PC-3 (cell line): Measurements from ENCODE around the gene DHX30. TPM values are rescaled to one million over a fixed set of nuclear protein-coding genes. Genes with fewer than 3 reads are reported as not detected.

Source experiments
- ATAC-seq: fragments of 200-7000 bp; cut with Tn5 transposase; 2 replicates; pipeline ENCODE4 v1.9.1; 2020; ENCODE audit warnings: mild to moderate bottlenecking, moderate library complexity
- BruUV-seq: library from RNA; stranded (reverse); fragments of 400-500 nt; replicated peaks from 2 replicates; lab custom pipeline; 2021; lab: Mats Ljungman, UMichigan
- CTCF ChIA-PET: fragments of 300-600 bp; sonication (Branson Sonifier 250); formaldehyde crosslinking; loops from one replicate; lab custom pipeline; 2022; ENCODE audit warnings: antibody characterized with exemption; lab: Charles Lee
- POLR2A ChIA-PET: fragments of 300-600 bp; sonication (Branson Sonifier 250); formaldehyde crosslinking; loops from one replicate; lab custom pipeline; 2022; ENCODE audit warnings: antibody characterized with exemption; ENCODE audit not compliant: unreplicated experiment; lab: Charles Lee
- DNase-seq: peaks from one replicate; pipeline ENCODE4 v3.0.0-alpha.2; 2015
- H2AFZ ChIP-seq: fragments of 300-600 bp; sonication (generic); 2 replicates; pipeline ENCODE4 v1.6.0; 2016; ENCODE audit warnings: antibody characterized with exemption, low read length
- H3F3A ChIP-seq: fragments of 300-600 bp; sonication (generic); one replicate; pipeline ENCODE4 v1.6.0; 2017; ENCODE audit warnings: antibody characterized with exemption, low read length, control low read depth, mild to moderate bottlenecking; ENCODE audit not compliant: unreplicated experiment
- H3K27ac ChIP-seq: fragments of 300-600 bp; sonication (generic); 2 replicates; pipeline ENCODE4 v1.5.1; 2016; ENCODE audit warnings: mild to moderate bottlenecking, low read length
- H3K27me3 ChIP-seq: fragments of 300-600 bp; sonication (generic); 2 replicates; pipeline ENCODE4 v1.6.1; 2016; ENCODE audit warnings: low read length, mixed read lengths
- H3K36me3 ChIP-seq: fragments of 300-600 bp; sonication (generic); 2 replicates; pipeline ENCODE4 v1.6.1; 2016; ENCODE audit warnings: low read depth, mixed run types, low read length, mixed read lengths
- H3K4me1 ChIP-seq: fragments of 300-600 bp; sonication (generic); 2 replicates; pipeline ENCODE4 v1.5.1; 2016; ENCODE audit warnings: low read length; ENCODE audit not compliant: insufficient read depth
- H3K4me2 ChIP-seq: fragments of 300-600 bp; sonication (generic); 2 replicates; pipeline ENCODE4 v1.6.0; 2016; ENCODE audit warnings: low read length
- H3K4me3 ChIP-seq: fragments of 300-600 bp; sonication (generic); 2 replicates; pipeline ENCODE4 v1.5.1; 2016; ENCODE audit warnings: mild to moderate bottlenecking, low read length, mixed read lengths
- H3K79me2 ChIP-seq: fragments of 300-600 bp; sonication (generic); 2 replicates; pipeline ENCODE4 v1.6.1; 2017; ENCODE audit warnings: low read length, mixed read lengths
- H3K9ac ChIP-seq: fragments of 300-600 bp; sonication (generic); 2 replicates; pipeline ENCODE4 v1.6.0; 2016; ENCODE audit warnings: mild to moderate bottlenecking, low read length
- H3K9me2 ChIP-seq: fragments of 300-600 bp; sonication (generic); replicated peaks from 2 replicates; pipeline ENCODE4 v1.6.1; 2016; ENCODE audit warnings: mixed run types, low read length, mixed read lengths
- H3K9me3 ChIP-seq: fragments of 300-600 bp; sonication (generic); 2 replicates; pipeline ENCODE4 v1.6.1; 2016; ENCODE audit warnings: low read length, mixed read lengths
- H4K20me1 ChIP-seq: fragments of 300-600 bp; sonication (generic); 2 replicates; pipeline ENCODE4 v1.6.1; 2016; ENCODE audit warnings: low read length, mixed read lengths
- EZH2 ChIP-seq: fragments of 300-600 bp; sonication (generic); IDR thresholded peaks from one replicate; pipeline ENCODE4 v1.6.1; 2017; ENCODE audit warnings: antibody characterized with exemption, mild to moderate bottlenecking, low read length; ENCODE audit not compliant: unreplicated experiment
- EZH2phosphoT487 ChIP-seq: fragments of 300-600 bp; sonication (generic); IDR thresholded peaks from 2 replicates; pipeline ENCODE4 v1.6.1; 2018; ENCODE audit warnings: mild to moderate bottlenecking, antibody characterized with exemption, low read length, borderline replicate concordance
- intact Hi-C: fragments of 100-400 bp; cut with micrococcal nuclease; formaldehyde crosslinking; loops from 2 replicates; pipeline ENCODE4 v1.9.0; 2023
- total RNA-seq: library from RNA; depleted of rRNA; stranded (reverse); fragments of >200 nt; gene quantifications from 2 replicates; pipeline ENCODE4 v1.2.3, GENCODE V29; 2014
- TF ChIP-seq, protein P1 (sequence below): fragments of 300-600 bp; sonication (generic); conservative IDR thresholded peaks from 2 replicates; pipeline ENCODE4 v1.5.1; 2017; ENCODE audit warnings: antibody characterized with exemption, low read depth, mild to moderate bottlenecking, low read length

Gene DHX30
- total RNA-seq, 1 experiment from 2014 or later = 152 TPM

DNA sequence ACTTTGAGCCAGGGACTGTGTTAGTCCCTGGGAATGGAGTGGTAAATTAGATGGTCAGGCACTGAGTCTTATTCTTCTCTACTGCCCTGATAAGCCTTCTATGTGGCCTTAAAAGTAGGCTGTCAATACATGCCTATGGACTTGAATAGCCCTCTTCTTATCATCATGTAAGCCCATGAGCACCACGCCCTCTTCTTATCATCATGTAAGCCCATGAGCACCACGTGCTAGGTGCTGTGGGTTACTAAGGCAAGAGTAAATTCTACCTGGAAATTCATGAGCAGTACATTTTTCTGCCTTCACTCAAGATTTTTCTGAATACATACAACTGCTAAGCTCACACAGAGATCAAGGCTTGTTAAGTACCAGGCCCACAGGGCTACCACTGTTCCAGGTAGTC lies 68.5 kb downstream of the DHX30 start:
- POLR2A ChIA-PET = no interaction called here
- Histone ChIP-seq H3K9ac (no peak overlapping the region), H3F3A (no peaks in the 10 kb centered on the region), H3K27ac (no peak overlapping the region), H3K4me1 (no peaks in the 10 kb centered on the region), H3K4me3 (no peak overlapping the region), H3K9me3 (no peaks in the 10 kb centered on the region), H2AFZ (no peak overlapping the region), H3K36me3 (peaks cover 55% of the 10 kb centered on the region), H3K4me2 (no peak overlapping the region), H4K20me1 (no peaks in the 10 kb centered on the region), H3K79me2 (no peaks in the 10 kb centered on the region), H3K9me2 (no peaks in the 10 kb centered on the region), H3K27me3 (no peaks in the 10 kb centered on the region)
- no peak for DNase-seq
- intact Hi-C loops = no loop called here
- ATAC-seq = no peak
- no TSS peak for BruUV-seq
- TF ChIP-seq EZH2 (no peak), EZH2phosphoT487 (no peak)
- TF ChIP-seq, protein P1, sequence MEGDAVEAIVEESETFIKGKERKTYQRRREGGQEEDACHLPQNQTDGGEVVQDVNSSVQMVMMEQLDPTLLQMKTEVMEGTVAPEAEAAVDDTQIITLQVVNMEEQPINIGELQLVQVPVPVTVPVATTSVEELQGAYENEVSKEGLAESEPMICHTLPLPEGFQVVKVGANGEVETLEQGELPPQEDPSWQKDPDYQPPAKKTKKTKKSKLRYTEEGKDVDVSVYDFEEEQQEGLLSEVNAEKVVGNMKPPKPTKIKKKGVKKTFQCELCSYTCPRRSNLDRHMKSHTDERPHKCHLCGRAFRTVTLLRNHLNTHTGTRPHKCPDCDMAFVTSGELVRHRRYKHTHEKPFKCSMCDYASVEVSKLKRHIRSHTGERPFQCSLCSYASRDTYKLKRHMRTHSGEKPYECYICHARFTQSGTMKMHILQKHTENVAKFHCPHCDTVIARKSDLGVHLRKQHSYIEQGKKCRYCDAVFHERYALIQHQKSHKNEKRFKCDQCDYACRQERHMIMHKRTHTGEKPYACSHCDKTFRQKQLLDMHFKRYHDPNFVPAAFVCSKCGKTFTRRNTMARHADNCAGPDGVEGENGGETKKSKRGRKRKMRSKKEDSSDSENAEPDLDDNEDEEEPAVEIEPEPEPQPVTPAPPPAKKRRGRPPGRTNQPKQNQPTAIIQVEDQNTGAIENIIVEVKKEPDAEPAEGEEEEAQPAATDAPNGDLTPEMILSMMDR = no peak
- CTCF ChIA-PET = no interaction called here

DNA sequence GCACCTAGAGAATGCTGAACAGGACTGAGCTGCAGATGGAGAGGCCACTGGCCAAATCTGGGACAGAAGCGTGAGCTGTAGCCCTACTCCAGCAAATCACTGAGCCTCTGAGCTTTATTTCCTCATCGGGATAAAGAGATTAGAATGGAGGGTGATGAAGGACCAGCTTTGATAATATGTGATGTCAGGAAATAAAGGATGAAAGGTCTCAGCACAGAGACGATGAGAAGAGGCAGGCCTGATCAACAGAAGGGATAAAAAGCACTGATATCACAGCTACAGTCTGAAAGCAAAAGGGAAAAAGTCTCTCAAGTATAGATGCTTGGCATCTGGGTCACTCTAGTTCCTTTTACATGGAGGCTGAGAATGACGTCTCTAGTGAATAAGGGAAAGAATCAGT lies 70.0 kb downstream of the DHX30 start:
- no TSS peak for BruUV-seq
- Histone ChIP-seq H3K4me2 (no peak overlapping the region), H3K27me3 (no peaks in the 10 kb centered on the region), H3K4me3 (no peak overlapping the region), H3K9ac (no peak overlapping the region), H3K9me2 (no peaks in the 10 kb centered on the region), H3K4me1 (no peaks in the 10 kb centered on the region), H4K20me1 (no peaks in the 10 kb centered on the region), H2AFZ (no peak overlapping the region), H3K27ac (no peak overlapping the region), H3K79me2 (no peaks in the 10 kb centered on the region), H3K9me3 (no peaks in the 10 kb centered on the region), H3F3A (no peaks in the 10 kb centered on the region), H3K36me3 (peaks cover 51% of the 10 kb centered on the region; the same call in 1 of the 2 replicates)
- intact Hi-C loops = no loop called here
- ATAC-seq (no peak), DNase-seq (no peak)
- POLR2A ChIA-PET = no interaction called here
- CTCF ChIA-PET = interaction anchor here (0.8 kb wide), 1 partner anchor 117 kb away, joined by 4 read pairs; no protein-coding TSS in a partner anchor
- TF ChIP-seq EZH2 = no peak
- TF ChIP-seq, protein P1 = no peak
- TF ChIP-seq EZH2phosphoT487 = no peak

DNA sequence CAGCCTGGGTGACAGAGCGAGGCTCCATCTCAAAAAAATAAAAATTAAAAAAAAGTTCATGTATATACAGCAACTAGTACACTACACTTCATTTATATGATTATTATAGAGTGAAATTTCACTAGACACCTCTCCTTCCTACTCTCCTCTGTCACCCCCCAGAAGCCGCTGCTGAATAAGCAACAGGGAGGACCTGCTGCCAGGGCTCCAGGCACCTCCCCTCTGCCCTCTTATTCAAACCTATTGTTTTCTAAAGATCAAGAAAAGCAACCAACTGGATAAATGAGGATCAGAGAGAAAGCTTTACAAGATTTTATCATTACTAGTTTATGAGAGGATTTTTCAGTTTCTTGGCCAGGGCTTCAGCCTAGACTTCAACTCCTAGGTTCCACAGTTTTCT lies 71.5 kb downstream of the DHX30 start:
- H4K20me1 ChIP-seq = no peaks in the 10 kb centered on the region
- H3K4me1 ChIP-seq = no peaks in the 10 kb centered on the region
- no peak overlapping the region for H3K4me2 ChIP-seq
- no TSS peak for BruUV-seq
- no peak overlapping the region for H3K4me3 ChIP-seq
- TF ChIP-seq EZH2 (no peak), EZH2phosphoT487 (no peak)
- TF ChIP-seq, protein P1 = no peak
- no peaks in the 10 kb centered on the region for H3K27me3 ChIP-seq
- intact Hi-C loops = no loop called here
- ChIA-PET CTCF (no interaction called here), POLR2A (no interaction called here)
- no peak overlapping the region for H3K27ac ChIP-seq
- ATAC-seq = no peak
- no peaks in the 10 kb centered on the region for H3K9me2 ChIP-seq
- no peak overlapping the region for H3K9ac ChIP-seq
- no peaks in the 10 kb centered on the region for H3K9me3 ChIP-seq
- H3K79me2 ChIP-seq = no peaks in the 10 kb centered on the region
- no peak overlapping the region for H2AFZ ChIP-seq
- no peaks in the 10 kb centered on the region for H3F3A ChIP-seq
- peaks cover 37% of the 10 kb centered on the region; the same call in 1 of the 2 replicates for H3K36me3 ChIP-seq
- DNase-seq = no peak
